UCSD-AML1 (cell line): ENCODE data around the gene SERPINA5.
"Not testable (repeated sequence)": the region's sequence is repeated elsewhere in the genome, so short reads cannot be mapped to it uniquely, and the experiment has no call there.

Source experiments
- DNase-seq: peaks from one replicate; lab custom pipeline; 2025; ENCODE audit not compliant: unreplicated experiment; lab: John Stamatoyannopoulos, UW

Gene SERPINA5

GRCh38 chr14:94621358-94622134 is 40.3 kb downstream of the SERPINA5 start:
- DNase-seq, result no peak

GRCh38 chr14:94622653-94623421 is 41.6 kb downstream of the SERPINA5 start:
- no peak for DNase-seq

DNA sequence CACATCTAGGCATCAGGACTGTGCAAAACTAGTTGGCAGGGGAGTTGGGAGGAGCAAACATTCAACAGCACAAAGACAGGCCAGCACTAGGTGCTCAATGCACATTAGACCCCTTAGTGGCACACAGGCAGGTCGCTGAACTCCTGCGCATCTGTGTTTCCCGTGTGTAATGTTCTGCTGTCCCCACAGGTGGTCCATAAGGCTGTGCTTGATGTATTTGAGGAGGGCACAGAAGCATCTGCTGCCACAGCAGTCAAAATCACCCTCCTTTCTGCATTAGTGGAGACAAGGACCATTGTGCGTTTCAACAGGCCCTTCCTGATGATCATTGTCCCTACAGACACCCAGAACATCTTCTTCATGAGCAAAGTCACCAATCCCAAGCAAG is 42.2 kb downstream of the SERPINA5 start:
- DNase-seq, result no peak

- DNase-seq, result no peak
These were observed 42.8 kb downstream of the SERPINA5 start for GRCh38 chr14:94623856-94624499.

DNA sequence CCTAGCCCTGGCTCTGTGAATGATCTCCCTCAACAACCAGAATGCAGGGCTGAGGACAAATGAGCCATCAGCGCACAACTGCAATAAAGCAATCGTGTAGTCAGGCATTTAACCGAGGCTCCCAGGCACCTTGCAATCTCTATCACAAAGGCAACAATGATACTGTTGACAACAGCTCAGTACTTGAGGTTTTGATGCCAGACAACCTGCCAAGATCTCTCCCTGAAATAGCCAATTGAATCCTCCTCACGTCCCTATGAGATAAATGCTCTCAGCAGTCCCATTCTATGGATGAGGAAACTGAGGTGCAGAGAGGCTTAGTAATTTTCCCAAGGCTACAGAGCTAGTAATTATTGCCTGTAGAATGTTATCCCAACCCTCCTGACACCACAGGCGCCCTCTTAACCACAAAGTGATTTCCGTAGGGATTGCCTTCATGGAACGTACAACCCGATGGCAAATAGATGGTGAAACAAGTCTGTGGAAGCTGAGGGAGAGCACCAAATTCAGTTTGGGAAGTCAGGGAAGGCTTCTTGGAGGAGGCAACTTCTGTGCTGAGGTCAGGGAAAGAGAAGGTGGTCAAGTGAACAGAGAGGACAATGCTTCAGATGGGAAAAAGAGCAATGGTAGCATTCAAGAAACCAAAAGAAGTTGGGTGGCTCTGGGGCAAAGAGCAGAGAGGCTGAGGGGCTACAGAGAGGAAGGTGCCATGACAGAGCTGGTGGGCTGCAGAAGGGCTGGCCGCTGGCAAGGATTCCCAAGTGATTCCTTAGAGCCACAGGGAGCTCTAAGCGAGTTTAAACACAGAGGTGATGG is 43.5 kb downstream of the SERPINA5 start:
- no peak for DNase-seq

- DNase-seq, result no peak
These were observed 44.1 kb downstream of the SERPINA5 start for GRCh38 chr14:94625353-94625635.

DNA sequence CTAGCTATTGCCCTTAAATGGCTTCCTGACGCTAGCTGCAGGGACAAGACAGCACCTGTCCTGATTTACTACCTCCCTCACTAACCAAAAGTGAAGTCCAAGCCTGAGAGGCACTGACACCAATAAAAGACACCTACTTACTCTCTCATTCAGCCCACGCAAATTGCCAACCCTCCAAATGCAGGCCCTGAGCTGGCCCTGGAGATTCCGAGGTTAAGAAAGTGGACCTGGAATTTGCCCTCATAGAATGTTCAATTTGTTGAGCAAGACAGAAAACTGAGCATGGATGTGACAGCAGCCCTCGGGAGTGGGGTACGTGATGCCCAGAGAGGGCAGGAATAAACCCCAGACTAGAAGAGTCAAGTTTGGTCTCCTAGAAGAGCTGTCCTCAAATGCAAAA is 47.4 kb downstream of the SERPINA5 start:
- DNase-seq, result no peak

- DNase-seq, result no peak
These were observed 49.2 kb downstream of the SERPINA5 start for GRCh38 chr14:94630396-94630795.

DNA sequence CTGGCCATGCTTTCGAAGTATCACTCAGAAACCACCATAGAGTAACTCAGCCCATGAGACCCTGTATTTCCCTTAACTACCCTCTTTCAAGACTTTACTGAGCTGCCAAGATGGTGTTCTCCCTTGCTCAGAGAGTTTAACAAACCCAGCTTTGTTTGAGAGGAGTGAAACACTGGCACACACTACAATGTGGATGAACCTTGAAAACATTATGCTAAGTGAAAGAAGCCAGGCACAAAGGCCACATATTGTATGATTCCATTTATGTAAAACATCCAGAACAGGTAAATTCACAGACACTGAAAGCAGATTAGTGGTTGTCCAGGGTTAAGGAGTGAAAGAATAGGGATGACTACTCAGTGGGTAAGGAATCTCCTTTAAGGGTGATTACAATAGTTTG is 49.8 kb downstream of the SERPINA5 start:
- DNase-seq, result no peak

- no peak for DNase-seq
These were observed 50.5 kb downstream of the SERPINA5 start for GRCh38 chr14:94631536-94632304.

- no peak for DNase-seq
These were observed 51.0 kb downstream of the SERPINA5 start for GRCh38 chr14:94632305-94632590.

DNA sequence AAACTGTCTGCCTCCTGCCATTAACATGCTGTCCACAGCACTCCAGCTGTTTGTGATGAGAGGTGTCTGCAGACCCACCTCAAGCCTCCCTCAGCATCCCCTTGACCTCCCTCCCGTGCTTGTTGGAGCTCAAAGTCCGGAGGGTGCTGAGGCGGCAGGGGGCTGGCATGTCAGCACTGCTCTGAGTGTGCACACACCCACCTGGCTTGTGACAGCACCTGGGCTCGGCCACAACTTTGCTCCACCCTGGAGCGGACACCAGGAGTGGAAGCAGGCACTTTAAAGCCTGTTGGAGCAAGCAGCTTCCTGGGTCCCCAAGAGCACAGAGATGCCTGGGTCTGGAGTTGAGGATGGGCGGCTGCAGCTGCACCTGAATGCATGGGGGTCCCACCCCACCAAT is 51.9 kb downstream of the SERPINA5 start:
- DNase-seq, result no peak

DNA sequence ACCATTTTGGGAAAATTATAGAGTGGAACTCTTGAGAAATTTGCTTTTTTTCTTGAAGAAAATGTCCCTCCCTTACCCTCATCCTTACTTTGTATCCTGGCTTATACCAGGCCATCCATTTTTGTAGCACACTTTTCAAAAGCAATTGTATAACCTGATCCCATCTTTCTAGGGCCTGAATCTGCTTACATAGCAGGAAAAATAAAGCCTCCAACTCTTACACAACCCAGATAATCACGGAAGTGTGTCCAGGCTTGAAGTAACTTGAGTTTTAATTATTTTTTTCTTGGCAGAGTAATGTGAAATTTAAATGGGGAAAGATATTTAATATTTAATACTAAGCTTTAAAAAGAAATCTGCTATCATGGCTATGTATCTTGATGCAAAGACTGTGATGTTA is 53.9 kb downstream of the SERPINA5 start:
- DNase-seq, result no peak

DNA sequence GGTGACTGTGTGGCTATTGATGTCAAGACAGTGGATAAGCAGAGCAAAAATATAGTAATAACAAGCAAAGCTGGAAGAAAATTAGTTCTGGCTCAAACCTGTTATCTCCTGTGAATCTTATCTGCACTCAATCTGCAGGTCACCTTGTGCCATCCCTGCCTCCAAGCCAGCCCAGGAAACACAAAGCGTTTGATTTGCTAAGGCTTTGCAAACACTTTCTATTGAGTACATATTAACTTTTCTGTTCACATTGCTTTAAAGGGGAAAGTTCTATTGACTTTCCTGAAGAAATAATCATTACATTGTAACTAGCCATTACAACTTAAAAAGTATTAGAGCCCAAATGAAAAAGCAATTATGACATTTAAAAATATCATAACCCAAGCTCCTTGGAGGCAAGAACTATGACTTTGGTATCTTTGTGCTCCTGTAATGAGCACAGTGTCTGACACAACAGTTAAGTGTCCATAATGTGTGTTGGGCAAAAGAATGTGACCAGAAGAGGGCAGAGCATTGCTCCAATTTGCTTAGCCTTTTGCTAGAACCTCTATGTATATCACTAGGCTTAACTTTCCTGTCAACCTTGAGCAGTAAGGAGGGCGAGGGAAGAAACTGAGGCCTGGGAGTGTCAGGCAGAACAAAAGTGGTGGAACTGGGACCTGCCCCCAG is 55.7 kb downstream of the SERPINA5 start:
- DNase-seq, result no peak

GRCh38 chr14:94637814-94638213 is 56.6 kb downstream of the SERPINA5 start:
- not testable (repeated sequence) for DNase-seq

GRCh38 chr14:94638339-94638738 is 57.1 kb downstream of the SERPINA5 start:
- DNase-seq, result no peak

DNA sequence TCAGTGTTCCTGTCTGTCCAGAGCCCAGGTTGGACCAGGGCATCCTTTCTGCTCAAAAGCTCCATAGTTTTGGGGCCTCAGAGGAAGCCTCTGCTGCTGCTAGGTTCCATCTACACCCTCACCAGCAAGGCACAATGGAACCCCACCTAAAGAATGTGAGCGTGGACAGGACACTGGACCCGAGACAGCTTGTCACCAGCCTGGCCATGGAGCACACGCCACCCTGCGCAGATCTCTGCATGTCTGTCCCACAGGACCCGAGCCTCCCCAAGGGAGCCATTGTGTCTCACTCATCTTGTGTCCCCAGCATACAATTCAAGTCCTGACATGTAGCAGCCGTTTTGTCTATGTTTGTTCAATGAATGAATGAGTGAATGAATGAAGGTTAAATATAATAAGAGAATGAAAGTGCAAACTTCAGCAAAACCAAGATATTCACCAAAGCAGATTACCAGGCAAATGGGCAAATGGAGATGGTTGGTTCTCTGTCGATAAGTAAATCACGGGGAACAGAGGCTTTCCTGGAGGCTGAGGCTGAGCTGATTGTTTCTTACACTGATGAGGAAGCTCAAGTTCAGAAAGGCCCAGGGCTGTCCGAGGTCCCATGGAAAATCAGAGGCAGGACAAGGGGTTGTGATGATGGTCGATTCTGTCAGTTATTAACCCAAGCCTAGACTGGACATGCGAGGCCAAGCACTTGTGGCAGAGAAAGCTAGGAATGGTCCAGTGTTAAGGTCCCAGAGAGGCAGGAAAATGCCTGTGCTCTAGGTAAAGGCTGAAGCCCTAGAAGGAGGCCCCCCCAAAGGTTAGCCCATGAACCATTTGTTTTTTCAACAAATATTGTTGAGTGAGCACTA is 58.0 kb downstream of the SERPINA5 start:
- DNase-seq, result no peak

GRCh38 chr14:94640721-94641631 is 59.8 kb downstream of the SERPINA5 start:
- no peak for DNase-seq
